GM19463 (cell line): ENCODE measurements around the gene KIAA1755.

Source experiments
- ATAC-seq: cut with Tn5 transposase; IDR thresholded peaks from one replicate; pipeline ENCODE4 v1.9.1; 2021; ENCODE audit warnings: mild to moderate bottlenecking, moderate library complexity; ENCODE audit not compliant: unreplicated experiment

KIAA1755 gene

GRCh38 chr20:38242848-38243708 lies 17.5 kb downstream of the KIAA1755 start:
- ATAC-seq = no peak

GRCh38 chr20:38241201-38241600 lies 19.3 kb downstream of the KIAA1755 start:
- ATAC-seq = no peak

GRCh38 chr20:38239441-38239840 lies 21.1 kb downstream of the KIAA1755 start:
- no peak for ATAC-seq

- ATAC-seq = no peak
These were observed 21.7 kb downstream of the KIAA1755 start for GRCh38 chr20:38238829-38239228.

- ATAC-seq = no peak
These were observed 23.2 kb downstream of the KIAA1755 start for GRCh38 chr20:38237381-38237780.

GRCh38 chr20:38231531-38232121 lies 28.9 kb downstream of the KIAA1755 start:
- no peak for ATAC-seq

GRCh38 chr20:38230957-38231526 lies 29.5 kb downstream of the KIAA1755 start:
- ATAC-seq = no peak

- no peak for ATAC-seq
These were observed 30.3 kb downstream of the KIAA1755 start for GRCh38 chr20:38230253-38230551.

- no peak for ATAC-seq
These were observed 30.9 kb downstream of the KIAA1755 start for GRCh38 chr20:38229376-38230252.

- no peak for ATAC-seq
These were observed 32.1 kb downstream of the KIAA1755 start for GRCh38 chr20:38228436-38228835.

- no peak for ATAC-seq
These were observed 32.8 kb downstream of the KIAA1755 start for GRCh38 chr20:38227420-38228360.

- ATAC-seq = no peak
These were observed 34.0 kb downstream of the KIAA1755 start for GRCh38 chr20:38226553-38226952.

- no peak for ATAC-seq
These were observed 34.7 kb downstream of the KIAA1755 start for GRCh38 chr20:38225900-38226263.

GRCh38 chr20:38225240-38225899 lies 35.2 kb downstream of the KIAA1755 start:
- ATAC-seq = no peak

GRCh38 chr20:38224531-38224930 lies 36.0 kb downstream of the KIAA1755 start:
- ATAC-seq = no peak

GRCh38 chr20:38223743-38224100 lies 36.8 kb downstream of the KIAA1755 start:
- no peak for ATAC-seq

- ATAC-seq = no peak
These were observed 37.4 kb downstream of the KIAA1755 start for GRCh38 chr20:38222923-38223742.

- ATAC-seq = no peak
These were observed 38.2 kb downstream of the KIAA1755 start for GRCh38 chr20:38222231-38222922.
